H9 (cell line): ENCODE results near the gene COL27A1. TPM values are rescaled to one million over a fixed set of nuclear protein-coding genes. Genes with fewer than 3 reads are reported as not detected.
"Not testable (repeated sequence)": the region's sequence is repeated elsewhere in the genome, so short reads cannot be mapped to it uniquely, and the experiment has no call there.

Source experiments
- DNase-seq: peaks from one replicate; pipeline ENCODE4 v3.0.0-alpha.2; 2017
- H2AFZ ChIP-seq: one replicate; pipeline ENCODE4 v1.6.1; 2013; ENCODE audit warnings: mild to moderate bottlenecking, low read length, control low read depth, moderate library complexity
- H2AK5ac ChIP-seq: 2 replicates; pipeline ENCODE4 v1.6.1; 2013; ENCODE audit warnings: low read length, control low read depth, mixed read lengths; ENCODE audit not compliant: insufficient read length
- H2BK120ac ChIP-seq: one replicate; pipeline ENCODE4 v1.6.1; 2013; ENCODE audit warnings: low read depth, mild to moderate bottlenecking, low read length, control low read depth, inconsistent platforms; ENCODE audit not compliant: poor library complexity, severe bottlenecking
- H2BK12ac ChIP-seq: 2 replicates; pipeline ENCODE4 v1.6.1; 2013; ENCODE audit warnings: low read length, control low read depth, mixed read lengths, low read depth; ENCODE audit not compliant: insufficient read length
- H2BK15ac ChIP-seq: 2 replicates; pipeline ENCODE4 v1.6.1; 2013; ENCODE audit warnings: low read depth, low read length, control low read depth
- H2BK20ac ChIP-seq: one replicate; pipeline ENCODE4 v1.6.1; 2013; ENCODE audit warnings: low read depth, mild to moderate bottlenecking, low read length, control low read depth, inconsistent platforms; ENCODE audit not compliant: poor library complexity, severe bottlenecking
- H2BK5ac ChIP-seq: 2 replicates; pipeline ENCODE4 v1.6.1; 2013; ENCODE audit warnings: low read length, control low read depth, mixed read lengths; ENCODE audit not compliant: insufficient read length
- H3K14ac ChIP-seq: 2 replicates; pipeline ENCODE4 v1.6.1; 2013; ENCODE audit warnings: low read length, control low read depth; ENCODE audit not compliant: insufficient read depth
- H3K18ac ChIP-seq: 2 replicates; pipeline ENCODE4 v1.6.1; 2013; ENCODE audit warnings: low read depth, mild to moderate bottlenecking, mixed read lengths, low read length, control low read depth; ENCODE audit not compliant: insufficient read length
- H3K23ac ChIP-seq: 2 replicates; pipeline ENCODE4 v1.6.1; 2013; ENCODE audit warnings: low read length, control low read depth, mixed read lengths, low read depth; ENCODE audit not compliant: insufficient read length
- H3K23me2 ChIP-seq: 2 replicates; pipeline ENCODE4 v1.6.1; 2013; ENCODE audit warnings: low read depth, mild to moderate bottlenecking, mixed read lengths, low read length, control low read depth; ENCODE audit not compliant: insufficient read length, poor library complexity, severe bottlenecking
- H3K27ac ChIP-seq: 2 replicates; pipeline ENCODE4 v1.5.1; 2013; ENCODE audit warnings: low read length, control low read depth, mixed read lengths, low read depth; ENCODE audit not compliant: insufficient read length
- H3K27me3 ChIP-seq: 2 replicates; pipeline ENCODE4 v1.6.1; 2013; ENCODE audit warnings: low read length, control low read depth, inconsistent platforms; ENCODE audit not compliant: insufficient read depth
- H3K4ac ChIP-seq: 2 replicates; pipeline ENCODE4 v1.6.1; 2013; ENCODE audit warnings: low read depth, mild to moderate bottlenecking, control low read depth, inconsistent platforms, low read length, moderate library complexity
- H3K4me1 ChIP-seq: 2 replicates; pipeline ENCODE4 v1.6.1; 2013; ENCODE audit warnings: low read length, control low read depth, inconsistent platforms; ENCODE audit not compliant: insufficient read depth
- H3K4me2 ChIP-seq: 2 replicates; pipeline ENCODE4 v1.6.1; 2013; ENCODE audit warnings: low read length, control low read depth, mixed read lengths; ENCODE audit not compliant: insufficient read length, insufficient read depth
- H3K56ac ChIP-seq: 2 replicates; pipeline ENCODE4 v1.6.1; 2013; ENCODE audit warnings: low read depth, mild to moderate bottlenecking, mixed read lengths, low read length, control low read depth; ENCODE audit not compliant: insufficient read length
- H3K79me1 ChIP-seq: 2 replicates; pipeline ENCODE4 v1.6.1; 2013; ENCODE audit warnings: low read depth, mild to moderate bottlenecking, moderate library complexity, low read length, control low read depth, inconsistent platforms; ENCODE audit not compliant: insufficient read depth, poor library complexity, severe bottlenecking
- H3K79me2 ChIP-seq: 2 replicates; pipeline ENCODE4 v1.6.1; 2013; ENCODE audit warnings: low read length, control low read depth, inconsistent platforms; ENCODE audit not compliant: insufficient read depth
- H3K9ac ChIP-seq: 2 replicates; pipeline ENCODE4 v1.6.1; 2013; ENCODE audit warnings: low read length, control low read depth, mixed read lengths; ENCODE audit not compliant: insufficient read length; ENCODE audit errors: extremely low read depth
- H3K9me3 ChIP-seq: one replicate; pipeline ENCODE4 v1.6.1; 2013; ENCODE audit warnings: low read depth, low read length, inconsistent platforms; ENCODE audit not compliant: control insufficient read depth
- H3T11ph ChIP-seq: one replicate; pipeline ENCODE4 v1.6.1; 2013; ENCODE audit warnings: mild to moderate bottlenecking, low read length, control low read depth, inconsistent platforms
- H4K20me1 ChIP-seq: one replicate; pipeline ENCODE4 v1.6.1; 2013; ENCODE audit not compliant: control insufficient read depth, insufficient read length, insufficient read depth
- H4K5ac ChIP-seq: 2 replicates; pipeline ENCODE4 v1.6.1; 2013; ENCODE audit warnings: low read depth, mild to moderate bottlenecking, mixed read lengths, low read length, control low read depth; ENCODE audit not compliant: insufficient read length
- H4K8ac ChIP-seq: replicated peaks from 2 replicates; pipeline ENCODE4 v1.6.1; 2013; ENCODE audit warnings: low read length, control low read depth, mixed read lengths, low read depth; ENCODE audit not compliant: insufficient read length
- H4K91ac ChIP-seq: 2 replicates; pipeline ENCODE4 v1.6.1; 2013; ENCODE audit warnings: low read depth, mild to moderate bottlenecking, moderate library complexity, mixed read lengths, low read length, control low read depth; ENCODE audit not compliant: insufficient read length
- H3K27ac Mint-ChIP-seq, 3 experiments: 2 replicates in 2 of 3; 3 replicates in 1 of 3; pipeline ENCODE4 v1.8.0; 2020 to 2021; ENCODE audit warnings: mixed read lengths in 3 of 3, mild to moderate bottlenecking in 1 of 3, moderate library complexity in 1 of 3
- H3K27me3 Mint-ChIP-seq: 2 replicates; pipeline ENCODE4 v1.8.0; 2021; ENCODE audit warnings: low read depth, mild to moderate bottlenecking, moderate library complexity, mixed read lengths
- H3K36me3 Mint-ChIP-seq, 3 experiments: 2 replicates in 2 of 3; 3 replicates in 1 of 3; pipeline ENCODE4 v1.8.0; 2020 to 2021; ENCODE audit warnings: low read depth in 3 of 3, mixed read lengths in 3 of 3; ENCODE audit not compliant: insufficient read depth in 1 of 3
- H3K4me1 Mint-ChIP-seq, 2 experiments: 2 replicates each; pipeline ENCODE4 v1.8.0; 2020; ENCODE audit warnings: mixed read lengths in 2 of 2
- H3K4me3 Mint-ChIP-seq, 2 experiments: 2 replicates in 1 of 2; 3 replicates in 1 of 2; pipeline ENCODE4 v1.8.0; 2020 to 2021; ENCODE audit warnings: mild to moderate bottlenecking in 2 of 2, mixed read lengths in 2 of 2, moderate library complexity in 1 of 2
- H3K9me3 Mint-ChIP-seq, 2 experiments: 2 replicates in 1 of 2; 3 replicates in 1 of 2; pipeline ENCODE4 v1.8.0; 2020; ENCODE audit warnings: mild to moderate bottlenecking in 2 of 2, mixed read lengths in 2 of 2, moderate library complexity in 1 of 2
- WGBS: extraction: QIAGEN DNeasy Blood & Tissue Kit; methylation state at CpG from one replicate; pipeline ENCODE4 v1.1.7; 2013; ENCODE audit warnings: missing lambda C conversion rate, low lambda C conversion rate, mixed read lengths; ENCODE audit not compliant: insufficient read length; ENCODE audit errors: extremely low coverage; 5-methylcytosine and 5-hydroxymethylcytosine counted together
- total RNA-seq: library from RNA; stranded (reverse); gene quantifications from 2 replicates; pipeline ENCODE4 v1.2.1, GENCODE V29; 2021

COL27A1 gene
- total RNA-seq, 1 experiment from 2014 or later, result 17.9 TPM

- not testable (repeated sequence) for H2BK15ac ChIP-seq, H3K4me2 ChIP-seq, H3K4me1 ChIP-seq, H3K27me3 Mint-ChIP-seq, H2AFZ ChIP-seq, H3K9me3 ChIP-seq, H3T11ph ChIP-seq, H4K20me1 ChIP-seq, H4K8ac ChIP-seq, H2BK120ac ChIP-seq, H3K79me1 ChIP-seq, H3K27ac ChIP-seq, H4K5ac ChIP-seq, H2AK5ac ChIP-seq, H3K9ac ChIP-seq, DNase-seq, H3K27me3 ChIP-seq, H2BK20ac ChIP-seq, H3K79me2 ChIP-seq, H3K18ac ChIP-seq, H3K56ac ChIP-seq, H2BK5ac ChIP-seq, H3K14ac ChIP-seq, H3K23me2 ChIP-seq, H3K4me3 Mint-ChIP-seq, H3K27ac Mint-ChIP-seq, H4K91ac ChIP-seq, H2BK12ac ChIP-seq, H3K9me3 Mint-ChIP-seq, H3K4me1 Mint-ChIP-seq, H3K23ac ChIP-seq, H3K4ac ChIP-seq
- no CpG with 5 or more reads among the region's 4 CpGs for WGBS
- H3K36me3 Mint-ChIP-seq, result peaks cover 17 to 21% (median 19%) of the 10 kb centered on the region in 3 experiments; a peak in 6 of 7 replicates
Measured at GRCh38 chr9:114332474-114333040, 177.2 kb downstream of the COL27A1 start.

DNA sequence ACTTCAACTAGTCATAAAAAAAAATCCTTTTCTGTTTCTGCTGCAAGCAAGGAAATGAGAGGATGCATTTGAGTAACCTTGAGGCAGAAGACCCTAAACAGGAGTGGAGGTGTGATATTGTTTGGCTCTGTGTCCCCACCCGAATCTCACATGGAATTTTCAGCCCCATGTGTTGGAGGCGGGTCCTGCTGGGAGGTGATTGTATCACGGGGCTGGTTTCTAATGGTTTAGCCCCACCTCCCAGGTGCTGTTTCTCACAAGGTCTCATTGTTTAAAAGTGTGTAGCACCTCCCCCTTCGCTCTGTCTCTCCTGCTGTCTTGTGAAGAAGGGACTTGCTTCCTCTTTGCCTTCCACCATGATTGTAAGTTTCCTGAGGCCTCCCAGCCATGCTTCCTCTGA is 178.4 kb downstream of the COL27A1 start:
- not testable (repeated sequence) for H3K9me3 ChIP-seq, H3K27ac Mint-ChIP-seq, H4K5ac ChIP-seq, H2BK20ac ChIP-seq, H2BK120ac ChIP-seq, H2BK12ac ChIP-seq, H3K4me3 Mint-ChIP-seq, H4K91ac ChIP-seq, H2BK5ac ChIP-seq, H2BK15ac ChIP-seq, H2AFZ ChIP-seq, H4K8ac ChIP-seq, H2AK5ac ChIP-seq, H3K79me1 ChIP-seq, H3K27me3 ChIP-seq, H3K23me2 ChIP-seq, H3K4me1 Mint-ChIP-seq, H3K4ac ChIP-seq, H3T11ph ChIP-seq, H3K4me1 ChIP-seq, H3K23ac ChIP-seq, H3K18ac ChIP-seq, H3K79me2 ChIP-seq, H3K9me3 Mint-ChIP-seq, H3K56ac ChIP-seq, H3K27ac ChIP-seq, H3K4me2 ChIP-seq, H3K14ac ChIP-seq, H3K9ac ChIP-seq, DNase-seq, H4K20me1 ChIP-seq, H3K27me3 Mint-ChIP-seq
- WGBS, result no CpG with 5 or more reads among the region's 4 CpGs
- H3K36me3 Mint-ChIP-seq, result peaks cover 24 to 32% (median 27%) of the 10 kb centered on the region in 3 experiments; a peak in 6 of 7 replicates
